GM21529 (cell line): ENCODE data around the gene UBE2L3.
"Not testable (repeated sequence)": the region's sequence is repeated elsewhere in the genome, so short reads cannot be mapped to it uniquely, and the experiment has no call there.

Experiments
- ATAC-seq: cut with Tn5 transposase; IDR thresholded peaks from one replicate; pipeline ENCODE4 v1.9.1; 2021; ENCODE audit not compliant: unreplicated experiment

Gene UBE2L3

GRCh38 chr22:21642584-21643448, 75.3 kb downstream of the UBE2L3 start:
- no peak for ATAC-seq

- ATAC-seq = no peak
Observed at GRCh38 chr22:21643533-21644357, 76.2 kb downstream of the UBE2L3 start.

GRCh38 chr22:21645513-21645912, 78.0 kb downstream of the UBE2L3 start:
- ATAC-seq = not testable (repeated sequence)

- ATAC-seq = no peak
Observed at GRCh38 chr22:21646608-21647590, 79.4 kb downstream of the UBE2L3 start.

GRCh38 chr22:21650280-21650679, 82.8 kb downstream of the UBE2L3 start:
- ATAC-seq = no peak

- ATAC-seq = peak; percentile 4
Observed at GRCh38 chr22:21650823-21651520, 83.5 kb downstream of the UBE2L3 start.

- ATAC-seq = peak; percentile 19
Observed at GRCh38 chr22:21651521-21652009, 84.1 kb downstream of the UBE2L3 start.

GRCh38 chr22:21652010-21652546, 84.6 kb downstream of the UBE2L3 start:
- peak; percentile 85 for ATAC-seq

- ATAC-seq = no peak
Observed at GRCh38 chr22:21652547-21653545, 85.3 kb downstream of the UBE2L3 start.

GRCh38 chr22:21657020-21657359, 89.5 kb downstream of the UBE2L3 start:
- ATAC-seq = no peak

- peak; percentile 69 for ATAC-seq
Observed at GRCh38 chr22:21657360-21658032, 90.0 kb downstream of the UBE2L3 start.

- ATAC-seq = no peak
Observed at GRCh38 chr22:21659864-21660525, 92.5 kb downstream of the UBE2L3 start.

- no peak for ATAC-seq
Observed at GRCh38 chr22:21660904-21661303, 93.4 kb downstream of the UBE2L3 start.

- ATAC-seq = no peak
Observed at GRCh38 chr22:21661991-21662390, 94.5 kb downstream of the UBE2L3 start.

- no peak for ATAC-seq
Observed at GRCh38 chr22:21663738-21664137, 96.2 kb downstream of the UBE2L3 start.

GRCh38 chr22:21665047-21665851, 97.7 kb downstream of the UBE2L3 start:
- ATAC-seq = no peak

- ATAC-seq = no peak
Observed at GRCh38 chr22:21666786-21667185, 99.3 kb downstream of the UBE2L3 start.
